ENCODE results near the gene OR4A15. TPM values are rescaled to one million over a fixed set of nuclear protein-coding genes. Genes with fewer than 3 reads are reported as not detected.

Gene OR4A15
- total RNA-seq: not detected in 2 replicates

DNA sequence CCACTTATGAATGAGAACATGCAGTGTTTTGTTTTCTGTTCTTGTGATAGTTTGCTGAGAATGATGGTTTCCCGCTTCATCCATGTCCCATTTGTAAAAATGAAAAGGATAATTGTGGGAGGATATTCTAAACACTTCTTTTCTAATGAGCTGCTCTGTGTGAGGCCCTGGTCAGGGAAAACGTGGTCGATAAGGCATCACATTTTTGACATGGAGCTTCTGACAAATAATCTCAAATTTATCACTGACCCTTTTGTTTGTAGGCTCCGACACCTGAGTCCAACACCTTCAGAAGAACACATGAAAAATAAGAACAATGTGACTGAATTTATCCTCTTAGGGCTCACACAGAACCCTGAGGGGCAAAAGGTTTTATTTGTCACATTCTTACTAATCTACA is at the start of gene OR4A15:
Gene OR4A15, plus strand, starts transcription at position 301 of the 400 bp plus-strand sequence. Its CDS starts 0 bp downstream, at position 301.
- no peaks in the 10 kb centered on the region for H3K27me3 Mint-ChIP-seq (ENCODE audit: low read depth)

DNA sequence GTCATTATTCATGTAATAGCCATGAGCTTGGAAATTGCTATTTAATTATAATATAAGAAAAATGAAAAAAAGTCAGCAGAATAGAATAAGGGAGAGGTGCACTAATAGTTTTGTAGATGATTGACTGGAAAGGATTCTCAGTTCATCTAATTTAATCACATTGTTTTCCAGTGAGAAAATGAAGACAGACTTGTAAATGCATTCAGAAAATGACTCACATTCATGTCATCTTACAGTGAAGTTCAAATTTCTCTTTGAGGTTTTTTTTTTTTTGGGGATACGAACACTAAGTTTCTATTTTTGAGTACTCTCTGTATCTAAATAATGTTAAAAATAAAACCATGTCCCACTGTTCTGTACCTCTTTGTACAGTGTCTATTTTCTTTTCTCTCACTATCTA is 43.3 kb upstream of the OR4A15 start:
- DNase-seq (ENCODE audit: low spot score): no peak
- Mint-ChIP-seq H3K4me1 (ENCODE audit: low read depth) (no peaks in the 10 kb centered on the region), H3K27ac (no peak overlapping the region), H3K9me3 (peaks cover 48% of the 10 kb centered on the region), H3K27me3 (ENCODE audit: low read depth) (no peaks in the 10 kb centered on the region), H3K4me3 (ENCODE audit: low read depth) (no peak overlapping the region), H3K36me3 (ENCODE audit: low read depth) (no peaks in the 10 kb centered on the region)
- intact Hi-C loops (cut with micrococcal nuclease): no loop called here

More for the DNA sequence above, at the start of gene OR4A15:
- H3K9me3 Mint-ChIP-seq: peaks cover 60% of the 10 kb centered on the region
- no peak within 1 kb of the TSS for H3K27ac Mint-ChIP-seq
- no peaks in the 10 kb centered on the region for H3K4me1 Mint-ChIP-seq (ENCODE audit: low read depth)
- intact Hi-C loops (cut with micrococcal nuclease): no loop called here
- no peak for DNase-seq (ENCODE audit: low spot score)
- H3K36me3 Mint-ChIP-seq (ENCODE audit: low read depth): no peaks in the 10 kb centered on the region
- H3K4me3 Mint-ChIP-seq (ENCODE audit: low read depth): no peak within 1 kb of the TSS

DNA sequence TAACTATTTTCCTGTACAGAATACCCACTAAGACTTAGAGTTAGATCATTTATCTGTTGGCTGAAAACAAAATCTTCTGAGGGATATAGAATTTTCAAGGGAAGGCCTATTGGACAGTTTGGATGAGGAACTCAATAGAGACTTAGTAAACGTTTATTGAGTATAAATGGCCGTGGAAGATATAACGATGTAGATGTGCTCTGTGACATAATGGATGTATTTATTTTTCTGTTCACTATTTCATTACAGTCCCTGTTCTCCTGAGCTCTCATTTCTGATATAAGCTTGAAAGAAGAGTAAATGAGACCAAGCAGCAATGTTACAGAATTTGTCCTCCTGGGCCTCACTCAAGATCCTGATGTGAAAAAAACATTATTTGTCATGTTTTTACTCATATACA is 24.9 kb upstream of the OR4A15 start, which contains the start of gene OR4A16:
Gene OR4A16, plus strand, starts transcription at position 301 of the 400 bp plus-strand sequence. Its CDS starts 0 bp downstream, at position 301.
- intact Hi-C loops (cut with micrococcal nuclease): no loop called here
- DNase-seq (ENCODE audit: low spot score): no peak
- Mint-ChIP-seq H3K4me1 (ENCODE audit: low read depth) (no peaks in the 10 kb centered on the region), H3K36me3 (ENCODE audit: low read depth) (no peaks in the 10 kb centered on the region), H3K9me3 (peaks cover 57% of the 10 kb centered on the region), H3K27me3 (ENCODE audit: low read depth) (no peaks in the 10 kb centered on the region), H3K4me3 (ENCODE audit: low read depth) (no peak within 1 kb of the TSS), H3K27ac (no peak within 1 kb of the TSS)

DNA sequence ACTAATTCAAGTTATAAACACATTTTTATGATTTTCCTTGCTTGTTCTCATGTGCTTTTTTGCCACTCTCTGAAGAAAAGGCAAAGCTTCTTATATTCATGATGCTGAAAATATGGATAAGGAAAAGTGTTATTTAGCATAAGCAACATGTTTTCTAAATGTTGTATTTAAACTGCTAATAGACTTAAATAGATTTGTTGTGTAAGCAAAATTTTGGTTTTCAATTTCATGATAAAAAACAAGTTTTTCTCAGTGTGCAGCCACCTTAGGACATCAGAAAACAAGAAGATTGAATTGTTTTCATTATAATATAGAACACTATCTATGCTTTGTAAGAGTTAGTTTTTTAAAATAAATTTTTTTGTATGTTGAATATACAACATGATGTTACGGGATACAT is 22.5 kb upstream of the OR4A15 start:
- Mint-ChIP-seq H3K27ac (no peak overlapping the region), H3K4me1 (ENCODE audit: low read depth) (no peaks in the 10 kb centered on the region), H3K9me3 (peaks cover 56% of the 10 kb centered on the region), H3K36me3 (ENCODE audit: low read depth) (no peaks in the 10 kb centered on the region), H3K27me3 (ENCODE audit: low read depth) (no peaks in the 10 kb centered on the region), H3K4me3 (ENCODE audit: low read depth) (no peak overlapping the region)
- no peak for DNase-seq (ENCODE audit: low spot score)
- intact Hi-C loops (cut with micrococcal nuclease): no loop called here

DNA sequence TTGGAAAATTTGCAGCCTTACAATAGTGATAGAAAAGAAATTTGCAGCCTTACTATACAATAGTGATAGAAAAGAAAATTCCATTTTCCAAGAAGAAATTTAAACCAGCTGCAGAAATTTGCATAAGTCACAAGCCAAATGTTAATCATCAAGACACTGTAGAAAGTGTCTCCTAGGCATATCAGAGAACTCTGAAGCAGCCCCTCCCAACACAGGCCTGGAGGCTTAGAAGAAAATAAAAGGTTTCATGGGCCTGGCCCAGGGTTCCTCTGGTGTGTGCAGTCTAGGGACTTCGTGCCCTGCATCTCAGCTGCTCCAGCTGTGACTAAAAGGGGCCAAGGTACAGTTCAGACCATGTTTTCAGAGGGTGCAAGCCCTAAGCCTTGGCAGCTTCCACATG is 18.7 kb upstream of the OR4A15 start:
- intact Hi-C loops (cut with micrococcal nuclease): no loop called here
- H3K4me1 Mint-ChIP-seq (ENCODE audit: low read depth): no peaks in the 10 kb centered on the region

DNA sequence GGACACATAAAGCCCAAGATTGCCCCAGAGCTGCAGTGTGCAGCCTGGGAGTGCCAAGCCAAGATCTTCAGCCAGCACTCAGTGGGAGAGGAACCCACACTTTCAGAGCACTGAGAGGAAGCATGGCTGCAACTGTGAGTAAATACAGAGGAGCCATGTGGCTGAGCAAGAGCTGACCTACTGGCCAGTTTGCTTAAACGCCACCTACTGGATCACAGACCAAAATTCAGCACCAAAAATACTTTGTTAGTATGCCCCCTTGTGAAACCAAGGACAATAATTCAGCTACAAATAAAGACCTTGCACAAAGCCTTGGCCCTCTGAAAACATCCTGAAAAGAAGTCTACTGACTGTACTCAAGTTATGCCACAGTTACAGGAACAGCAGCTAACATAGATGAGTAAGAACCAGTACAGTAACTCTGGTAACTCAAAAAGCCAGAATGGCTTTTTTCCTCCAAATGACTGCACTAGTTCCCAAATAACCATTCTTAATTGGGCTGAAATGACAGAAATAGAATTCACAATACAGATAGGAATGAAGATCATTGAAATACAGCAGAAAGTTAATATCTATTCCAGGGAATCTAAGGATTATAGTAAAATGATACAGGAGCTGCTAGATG is 10.1 kb upstream of the OR4A15 start:
- H3K9me3 Mint-ChIP-seq: peaks cover 52% of the 10 kb centered on the region
- no peaks in the 10 kb centered on the region for H3K4me1 Mint-ChIP-seq (ENCODE audit: low read depth)
- no peak for DNase-seq (ENCODE audit: low spot score)
- no peaks in the 10 kb centered on the region for H3K27me3 Mint-ChIP-seq (ENCODE audit: low read depth)
- H3K36me3 Mint-ChIP-seq (ENCODE audit: low read depth): no peaks in the 10 kb centered on the region
- intact Hi-C loops (cut with micrococcal nuclease): no loop called here
- H3K27ac Mint-ChIP-seq: no peak overlapping the region
- H3K4me3 Mint-ChIP-seq (ENCODE audit: low read depth): no peak overlapping the region

More for the DNA sequence above, 18.7 kb upstream of the OR4A15 start:
- no peaks in the 10 kb centered on the region for H3K36me3 Mint-ChIP-seq (ENCODE audit: low read depth)
- no peaks in the 10 kb centered on the region for H3K27me3 Mint-ChIP-seq (ENCODE audit: low read depth)
- no peak overlapping the region for H3K4me3 Mint-ChIP-seq (ENCODE audit: low read depth)
- H3K9me3 Mint-ChIP-seq: peaks cover 42% of the 10 kb centered on the region
- DNase-seq (ENCODE audit: low spot score): no peak
- H3K27ac Mint-ChIP-seq: no peak overlapping the region

DNA sequence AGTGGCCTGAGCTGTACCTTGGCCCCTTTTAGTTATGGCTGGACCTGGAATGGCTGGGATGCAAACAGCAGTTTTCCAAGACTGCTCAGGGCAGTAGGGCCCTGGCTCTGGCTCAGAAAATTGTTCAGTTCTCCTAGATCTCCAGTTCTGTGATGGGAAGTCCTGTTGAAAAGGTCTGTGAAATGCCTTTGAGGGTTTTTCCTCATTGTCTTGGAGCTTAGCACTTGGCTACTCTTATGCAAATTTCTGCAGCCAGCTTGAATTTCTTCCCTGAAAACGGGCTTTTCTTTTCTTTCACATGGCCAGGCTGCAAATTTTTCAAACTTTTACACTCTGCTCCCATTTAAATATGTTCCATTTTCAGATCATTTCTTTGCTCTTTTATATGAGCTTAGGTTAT is 33.2 kb downstream of the OR4A15 start:
- no peak overlapping the region for H3K27ac Mint-ChIP-seq
- H3K27me3 Mint-ChIP-seq (ENCODE audit: low read depth): no peaks in the 10 kb centered on the region
- no peak for DNase-seq (ENCODE audit: low spot score)
- H3K9me3 Mint-ChIP-seq: peaks cover 70% of the 10 kb centered on the region
- no peaks in the 10 kb centered on the region for H3K4me1 Mint-ChIP-seq (ENCODE audit: low read depth)
- no peaks in the 10 kb centered on the region for H3K36me3 Mint-ChIP-seq (ENCODE audit: low read depth)
- intact Hi-C loops (cut with micrococcal nuclease): no loop called here
- no peak overlapping the region for H3K4me3 Mint-ChIP-seq (ENCODE audit: low read depth)

Other genes with a start within 250 kb of the OR4A15 start
- gene TRIM48, start 105.8 kb upstream of the OR4A15 start, total RNA-seq: not detected in 2 replicates
- gene OR4A16, start 24.8 kb upstream of the OR4A15 start, total RNA-seq: not detected in 2 replicates
- gene OR4C15, start 186.5 kb downstream of the OR4A15 start, total RNA-seq: not detected in 2 replicates
- not detected in 2 replicates for gene OR4C16, start 204.2 kb downstream of the OR4A15 start, total RNA-seq
- gene OR4C11, start 239.7 kb downstream of the OR4A15 start, total RNA-seq: not detected in 2 replicates

All from activated T-helper 2 cell treated with anti-CD3 and anti-CD28 coated beads, Interferon-gamma antibody, Interleukin-2, Interleukin-4, amounts not matched to agents 10 μg/mL and 5 μg/mL and 100 μg/mL, durations not matched to agents 14 hours and 24 hours and 36 hours (primary cell).